ENCODE data around the gene TMEM108.

The TMEM108 gene

GRCh38 chr3:133211856-133212255 is 173.7 kb downstream of the TMEM108 start:
- TF ChIP-seq CTCF (IDR thresholded peaks at IDR 0.05): no peak
- DNase-seq: no peak
- Histone ChIP-seq H3K36me3 (no peaks in the 10 kb centered on the region), H3K4me3 (no peak overlapping the region), H3K27ac (no peak overlapping the region), H3K9me3 (peaks cover 0 to 5% (median 0%) of the 10 kb centered on the region in 3 donors), H3K27me3 (no peaks in the 10 kb centered on the region), H3K4me1 (no peaks in the 10 kb centered on the region)
- intact Hi-C loops (cut with DNase I; ENCODE audit: low total_unique reads): no loop called here

- H3K27me3 ChIP-seq: no peaks in the 10 kb centered on the region
- no peaks in the 10 kb centered on the region for H3K4me1 ChIP-seq
- DNase-seq: no peak
- H3K36me3 ChIP-seq: no peaks in the 10 kb centered on the region
- no peak for TF ChIP-seq CTCF (IDR thresholded peaks at IDR 0.05)
- peaks cover 0 to 10% (median 0%) of the 10 kb centered on the region in 3 donors for H3K9me3 ChIP-seq
- intact Hi-C loops (cut with DNase I; ENCODE audit: low total_unique reads): no loop called here
- no peak overlapping the region for H3K27ac ChIP-seq
- no peak overlapping the region for H3K4me3 ChIP-seq
Measured at GRCh38 chr3:133213937-133214336, 175.7 kb downstream of the TMEM108 start.

- no peaks in the 10 kb centered on the region for H3K27me3 ChIP-seq
- H3K9me3 ChIP-seq: peaks cover 0 to 7% (median 7%) of the 10 kb centered on the region in 3 donors
- intact Hi-C loops (cut with DNase I; ENCODE audit: low total_unique reads): no loop called here
- H3K4me3 ChIP-seq: no peak overlapping the region
- TF ChIP-seq CTCF (IDR thresholded peaks at IDR 0.05): no peak
- no peaks in the 10 kb centered on the region for H3K4me1 ChIP-seq
- no peak for DNase-seq
- H3K36me3 ChIP-seq: no peaks in the 10 kb centered on the region
- no peak overlapping the region for H3K27ac ChIP-seq
Measured at GRCh38 chr3:133227813-133228212, 189.6 kb downstream of the TMEM108 start.

GRCh38 chr3:133230195-133230594 is 192.0 kb downstream of the TMEM108 start:
- no peak for DNase-seq
- Histone ChIP-seq H3K9me3 (no peaks in the 10 kb centered on the region), H3K4me3 (no peak overlapping the region), H3K27me3 (no peaks in the 10 kb centered on the region), H3K4me1 (no peaks in the 10 kb centered on the region), H3K36me3 (no peaks in the 10 kb centered on the region), H3K27ac (no peak overlapping the region)
- intact Hi-C loops (cut with DNase I; ENCODE audit: low total_unique reads): no loop called here
- no peak for TF ChIP-seq CTCF (IDR thresholded peaks at IDR 0.05)

GRCh38 chr3:133236901-133237300 is 198.7 kb downstream of the TMEM108 start:
- H3K4me1 ChIP-seq: no peaks in the 10 kb centered on the region
- DNase-seq: no peak
- H3K4me3 ChIP-seq: no peak overlapping the region
- no peak overlapping the region for H3K27ac ChIP-seq
- H3K27me3 ChIP-seq: no peaks in the 10 kb centered on the region
- H3K36me3 ChIP-seq: no peaks in the 10 kb centered on the region
- H3K9me3 ChIP-seq: no peaks in the 10 kb centered on the region
- intact Hi-C loops (cut with DNase I; ENCODE audit: low total_unique reads): no loop called here
- no peak for TF ChIP-seq CTCF (IDR thresholded peaks at IDR 0.05)

- intact Hi-C loops (cut with DNase I; ENCODE audit: low total_unique reads): no loop called here
- Histone ChIP-seq H3K36me3 (no peaks in the 10 kb centered on the region), H3K4me3 (no peak overlapping the region), H3K4me1 (no peaks in the 10 kb centered on the region), H3K9me3 (no peaks in the 10 kb centered on the region), H3K27me3 (no peaks in the 10 kb centered on the region), H3K27ac (no peak overlapping the region)
- no peak for DNase-seq
- TF ChIP-seq CTCF (IDR thresholded peaks at IDR 0.05): no peak
Measured at GRCh38 chr3:133237380-133237779, 199.2 kb downstream of the TMEM108 start.

Data from tibial artery (tissue), 4 donors.